GM19240 (cell line): Measurements from ENCODE around the gene MAGEB4.
A peak's percentile ranks its signal among the peaks of the same experiment; 100 is the strongest.
"Not testable (repeated sequence)": the region's sequence is repeated elsewhere in the genome, so short reads cannot be mapped to it uniquely, and the experiment has no call there.

Experiments
- DNase-seq: peaks from one replicate; pipeline ENCODE4 v3.0.0; 2011; ENCODE audit warnings: low spot score; ENCODE audit not compliant: insufficient read length

The MAGEB4 gene, protein sequence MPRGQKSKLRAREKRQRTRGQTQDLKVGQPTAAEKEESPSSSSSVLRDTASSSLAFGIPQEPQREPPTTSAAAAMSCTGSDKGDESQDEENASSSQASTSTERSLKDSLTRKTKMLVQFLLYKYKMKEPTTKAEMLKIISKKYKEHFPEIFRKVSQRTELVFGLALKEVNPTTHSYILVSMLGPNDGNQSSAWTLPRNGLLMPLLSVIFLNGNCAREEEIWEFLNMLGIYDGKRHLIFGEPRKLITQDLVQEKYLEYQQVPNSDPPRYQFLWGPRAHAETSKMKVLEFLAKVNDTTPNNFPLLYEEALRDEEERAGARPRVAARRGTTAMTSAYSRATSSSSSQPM

GRCh38 chrX:30241724-30242415 is at the start of gene MAGEB4:
MAGEB4 (plus strand) TSS chrX:30242000; CDS start chrX:30242136, 136 bp downstream.
- no peak for DNase-seq

DNA sequence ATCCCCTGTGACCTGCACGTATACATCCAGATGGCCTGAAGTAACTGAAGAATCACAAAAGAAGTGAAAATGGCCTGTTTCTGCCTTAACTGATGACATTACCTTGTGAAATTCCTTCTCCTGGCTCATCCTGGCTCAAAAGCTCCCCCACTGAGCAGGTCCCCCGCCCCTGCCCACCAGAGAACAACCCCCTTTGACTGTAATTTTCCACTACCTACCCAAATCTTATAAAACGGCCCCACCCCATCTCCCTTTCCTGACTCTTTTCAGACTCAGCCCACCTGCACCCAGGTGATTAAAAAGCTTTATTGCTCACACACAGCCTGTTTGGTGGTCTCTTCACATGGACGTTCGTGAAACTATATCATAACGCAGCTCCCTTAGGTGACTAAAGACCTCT is 47.9 kb upstream of the MAGEB4 start:
- not testable (repeated sequence) for DNase-seq

DNA sequence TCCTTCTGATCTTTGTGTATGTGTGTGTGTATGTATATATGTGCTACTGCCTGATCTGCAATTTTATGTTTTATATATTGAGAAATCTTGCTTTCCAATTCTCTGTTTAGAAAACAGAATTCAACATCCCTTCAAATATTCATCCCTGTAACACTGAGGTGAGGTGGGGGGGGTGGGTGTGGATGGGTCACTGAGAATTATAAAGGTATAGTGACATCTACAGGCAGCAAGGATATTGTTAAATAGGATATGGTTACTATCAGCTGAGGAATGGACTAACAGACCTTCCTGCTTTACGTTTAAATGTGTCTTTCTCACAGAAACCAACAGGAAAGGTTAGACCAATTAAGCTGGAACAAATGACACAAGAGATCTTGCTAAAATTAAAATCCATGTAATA is 45.5 kb upstream of the MAGEB4 start:
- DNase-seq, result no peak

DNA sequence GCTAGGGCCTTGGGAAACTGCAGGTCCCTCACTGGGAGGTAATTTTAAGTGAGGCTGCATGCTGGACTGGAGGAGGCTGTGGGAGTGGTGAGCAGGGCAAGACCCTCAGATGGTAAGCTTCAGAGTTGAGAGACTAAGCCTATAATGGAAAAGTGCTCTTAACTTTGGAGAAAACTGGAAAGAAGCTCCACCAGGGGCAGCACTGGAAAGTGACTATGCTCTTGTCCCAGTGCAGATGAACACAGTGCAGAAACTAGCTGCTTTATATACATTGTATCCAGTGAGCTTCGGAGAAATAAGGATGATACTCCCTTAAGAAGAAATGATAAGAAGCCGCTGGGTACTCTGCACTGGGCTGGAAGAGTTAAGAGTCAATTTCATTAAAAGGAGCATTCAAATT is 29.6 kb upstream of the MAGEB4 start:
- no peak for DNase-seq

DNA sequence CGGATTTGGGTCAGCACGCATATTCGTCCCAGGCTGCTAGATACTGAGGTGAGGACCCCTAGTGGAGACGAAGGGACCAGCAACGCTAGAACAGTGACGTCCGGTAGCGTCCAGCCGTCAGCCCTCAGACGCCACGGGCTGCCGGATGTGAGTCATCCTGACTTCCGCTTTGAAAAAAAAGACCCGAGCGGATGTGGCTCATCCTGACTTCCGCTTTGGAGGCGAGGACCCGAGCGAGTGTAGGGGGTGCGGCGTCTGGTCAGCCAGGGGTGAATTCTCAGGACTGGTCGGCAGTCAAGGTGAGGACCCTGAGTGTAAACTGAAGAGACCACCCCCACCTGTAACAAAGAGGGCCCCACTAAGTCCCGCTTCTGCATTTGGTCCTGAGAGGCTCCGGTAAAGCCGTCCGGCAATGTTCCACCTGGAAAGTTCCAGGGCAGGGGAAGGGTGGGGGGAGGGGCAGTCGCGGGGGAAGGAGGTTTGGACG is 26.4 kb upstream of the MAGEB4 start, which contains the start of gene MAGEB2:
TSS of gene MAGEB2 (plus strand) at position 207 of the 487 bp plus-strand sequence. CDS start 3,018 bp downstream, outside the sequence.
- no peak for DNase-seq

GRCh38 chrX:30217465-30217864 is 24.3 kb upstream of the MAGEB4 start:
- DNase-seq, result no peak

- DNase-seq, result no peak
Measured at GRCh38 chrX:30219372-30219771, 22.4 kb upstream of the MAGEB4 start.

GRCh38 chrX:30220661-30221060 is 21.1 kb upstream of the MAGEB4 start:
- DNase-seq, result no peak

- DNase-seq, result no peak
Measured at GRCh38 chrX:30224536-30224935, 17.3 kb upstream of the MAGEB4 start.

GRCh38 chrX:30228526-30228925 is 13.3 kb upstream of the MAGEB4 start:
- no peak for DNase-seq

GRCh38 chrX:30230395-30230794 is 11.4 kb upstream of the MAGEB4 start, which contains the start of gene MAGEB3:
MAGEB3 (plus strand) TSS chrX:30230657; CDS start chrX:30235925, 5,268 bp downstream.
- no peak for DNase-seq

- no peak for DNase-seq
Measured at GRCh38 chrX:30246769-30247489, 5.1 kb downstream of the MAGEB4 start, which contains the start of gene MAGEB1. MAGEB1 (plus strand) TSS chrX:30247146; CDS start chrX:30250494, 3,348 bp downstream.

DNA sequence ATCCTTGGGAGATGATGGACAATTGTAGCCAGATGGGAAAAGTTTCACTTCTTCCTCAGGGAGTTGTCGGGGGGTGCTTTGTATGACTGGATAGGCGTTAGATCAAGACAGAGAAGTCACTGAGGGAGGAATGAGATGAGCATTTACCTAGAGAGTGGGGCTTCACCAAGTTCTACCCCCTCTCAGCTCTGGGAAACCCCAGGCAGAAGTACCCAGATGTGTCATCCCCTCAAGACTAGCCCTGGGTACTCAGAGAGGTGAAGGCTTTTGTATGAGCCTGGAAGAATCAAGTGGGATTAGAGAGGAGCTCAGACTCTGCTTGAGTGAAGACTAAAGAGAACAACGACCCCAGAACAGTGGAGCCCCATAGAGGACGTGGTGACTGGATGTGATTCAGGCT is 7.1 kb downstream of the MAGEB4 start:
- DNase-seq, result no peak

DNA sequence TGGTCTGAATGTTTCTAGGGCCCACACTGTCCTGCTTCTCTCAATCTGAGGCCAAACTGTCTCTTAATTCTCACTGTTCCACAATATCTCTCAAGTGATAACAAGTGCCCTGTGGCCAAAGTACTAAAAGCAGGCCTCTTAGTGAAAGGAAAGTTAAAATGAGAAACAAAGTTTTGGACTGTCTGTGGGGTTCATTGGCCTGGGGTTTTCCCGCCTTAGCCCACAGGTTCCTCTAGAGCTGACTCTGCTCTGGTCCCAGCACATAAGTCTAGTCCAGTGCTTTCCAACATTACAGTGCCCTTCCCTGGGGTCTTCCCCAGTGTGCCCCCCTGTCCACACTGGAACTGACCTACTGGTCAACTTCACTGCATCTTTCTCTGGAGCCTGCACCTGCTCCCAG is 11.5 kb downstream of the MAGEB4 start:
- DNase-seq, result peak; percentile 2

DNA sequence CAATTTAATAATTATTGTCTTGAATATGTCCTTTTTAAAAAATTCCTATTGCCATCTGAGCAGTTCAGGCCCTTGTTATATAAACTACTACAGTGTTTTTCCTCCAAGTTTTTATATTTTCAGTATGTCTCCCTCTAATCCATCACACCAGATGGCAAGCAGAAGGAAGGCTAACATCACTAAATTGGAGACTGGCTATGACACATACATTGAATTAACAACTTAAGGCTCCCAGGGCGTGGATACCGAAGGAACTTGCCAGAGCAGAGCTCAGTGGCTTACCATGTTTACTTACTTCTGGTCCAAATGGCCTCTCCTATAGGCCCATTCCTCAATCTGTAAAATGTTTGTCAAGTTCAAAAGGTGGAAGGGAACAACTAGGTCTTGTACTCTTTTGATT is 18.1 kb downstream of the MAGEB4 start:
- DNase-seq, result no peak

GRCh38 chrX:30261012-30261411 is 19.2 kb downstream of the MAGEB4 start:
- no peak for DNase-seq

DNA sequence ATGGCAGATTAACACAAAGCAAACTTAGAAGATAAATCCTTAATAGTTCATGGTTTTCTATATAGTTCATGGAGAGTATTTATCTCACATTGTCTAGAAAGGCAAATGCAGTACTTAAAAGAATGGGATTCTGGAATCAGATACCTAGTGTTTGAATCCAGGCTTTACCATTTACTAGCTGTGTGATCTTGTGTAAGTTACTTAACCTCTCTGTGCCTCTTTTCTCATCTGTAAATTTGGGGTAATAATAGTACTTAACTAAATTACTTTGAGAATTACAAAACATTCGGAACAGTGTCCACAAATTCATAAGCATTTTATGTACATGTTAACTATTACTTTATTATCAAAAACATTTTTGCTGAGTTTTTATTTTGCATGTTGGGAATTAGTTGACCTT is 21.0 kb downstream of the MAGEB4 start:
- no peak for DNase-seq

DNA sequence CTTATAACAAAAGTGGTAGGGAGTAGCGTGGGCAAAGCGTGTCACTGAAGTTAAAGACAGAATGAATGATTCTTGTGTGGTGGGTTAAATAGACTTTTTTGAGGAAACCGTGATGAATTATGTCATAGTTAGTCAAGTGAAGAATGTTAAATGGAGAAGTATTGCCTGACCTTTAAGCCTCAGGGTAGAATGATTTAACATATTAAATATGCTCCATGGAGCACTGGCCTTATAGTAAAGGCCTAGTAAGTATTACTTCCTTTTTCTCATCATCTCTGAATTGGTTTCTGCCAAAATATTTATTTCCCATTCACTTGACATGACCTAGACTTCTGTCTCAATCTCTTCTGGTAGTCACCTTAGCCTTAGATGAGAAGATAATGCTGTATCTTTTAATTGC is 28.8 kb downstream of the MAGEB4 start:
- DNase-seq, result no peak

- DNase-seq, result no peak
Measured at GRCh38 chrX:30275498-30275897, 33.7 kb downstream of the MAGEB4 start.

- DNase-seq, result no peak
Measured at GRCh38 chrX:30278365-30278764, 36.6 kb downstream of the MAGEB4 start.

- DNase-seq, result no peak
Measured at GRCh38 chrX:30280428-30280827, 38.6 kb downstream of the MAGEB4 start.

GRCh38 chrX:30282527-30282926 is 40.7 kb downstream of the MAGEB4 start:
- no peak for DNase-seq
